Astrocyte of the cerebellum (primary cell): ENCODE data around the gene UBE2I.
A peak's percentile ranks its signal among the peaks of the same experiment; 100 is the strongest.

Source experiments
- DNase-seq: peaks from one replicate; pipeline ENCODE4 v3.0.0-alpha.2; 2011; ENCODE audit warnings: low read depth
- H3K4me3 ChIP-seq: 2 replicates; pipeline ENCODE4 v1.5.1; 2011; ENCODE audit warnings: mild to moderate bottlenecking, low read depth, low read length, moderate library complexity
- in situ Hi-C: cut with HindIII; loops from 2 replicates; pipeline ENCODE4 v1.10.0; 2017; ENCODE audit warnings: low sequenced_read_pairs
- TF ChIP-seq, protein P1 (sequence below): IDR thresholded peaks from 2 replicates; pipeline ENCODE4 v1.5.1; 2012; ENCODE audit warnings: low read length, low read depth, moderate library complexity, mild to moderate bottlenecking; ENCODE audit errors: missing control alignments

UBE2I gene

DNA sequence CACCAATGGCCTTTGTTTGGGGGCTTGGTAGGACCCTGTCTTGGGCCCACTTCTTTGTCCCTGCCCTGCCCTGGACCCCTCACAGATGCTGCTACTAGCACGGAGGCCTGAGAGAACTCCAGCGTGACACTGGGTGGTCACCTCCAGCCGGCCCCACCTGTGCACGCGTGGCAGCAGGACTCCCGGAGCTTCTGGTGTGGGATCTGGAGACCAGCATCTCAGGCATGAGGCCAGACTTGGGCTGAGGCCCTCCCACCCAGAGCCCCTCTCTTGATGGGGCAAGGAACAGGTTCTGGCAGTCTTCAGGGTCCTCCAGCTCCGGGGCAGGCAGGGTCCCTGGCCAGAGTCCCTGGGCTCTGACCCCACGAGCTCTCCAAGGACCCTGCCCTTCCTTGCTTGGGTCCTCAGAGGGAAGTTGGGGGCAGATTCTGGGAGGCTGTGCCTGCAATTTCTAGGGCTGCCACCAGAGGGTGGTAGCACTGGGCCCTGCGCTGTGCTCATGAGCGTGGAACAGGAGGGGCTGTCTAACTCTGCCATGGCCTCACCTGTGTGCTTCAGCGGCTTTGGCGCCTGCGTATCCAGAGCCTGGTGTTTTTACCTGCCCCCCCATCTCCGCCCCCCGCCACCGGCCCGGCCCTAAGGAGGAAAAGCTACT lies 21.0 kb downstream of the UBE2I start:
- DNase-seq, result no peak
- in situ Hi-C loops, result no loop called here
- TF ChIP-seq, protein P1, sequence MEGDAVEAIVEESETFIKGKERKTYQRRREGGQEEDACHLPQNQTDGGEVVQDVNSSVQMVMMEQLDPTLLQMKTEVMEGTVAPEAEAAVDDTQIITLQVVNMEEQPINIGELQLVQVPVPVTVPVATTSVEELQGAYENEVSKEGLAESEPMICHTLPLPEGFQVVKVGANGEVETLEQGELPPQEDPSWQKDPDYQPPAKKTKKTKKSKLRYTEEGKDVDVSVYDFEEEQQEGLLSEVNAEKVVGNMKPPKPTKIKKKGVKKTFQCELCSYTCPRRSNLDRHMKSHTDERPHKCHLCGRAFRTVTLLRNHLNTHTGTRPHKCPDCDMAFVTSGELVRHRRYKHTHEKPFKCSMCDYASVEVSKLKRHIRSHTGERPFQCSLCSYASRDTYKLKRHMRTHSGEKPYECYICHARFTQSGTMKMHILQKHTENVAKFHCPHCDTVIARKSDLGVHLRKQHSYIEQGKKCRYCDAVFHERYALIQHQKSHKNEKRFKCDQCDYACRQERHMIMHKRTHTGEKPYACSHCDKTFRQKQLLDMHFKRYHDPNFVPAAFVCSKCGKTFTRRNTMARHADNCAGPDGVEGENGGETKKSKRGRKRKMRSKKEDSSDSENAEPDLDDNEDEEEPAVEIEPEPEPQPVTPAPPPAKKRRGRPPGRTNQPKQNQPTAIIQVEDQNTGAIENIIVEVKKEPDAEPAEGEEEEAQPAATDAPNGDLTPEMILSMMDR, result peak; percentile 36
- no peak overlapping the region for H3K4me3 ChIP-seq

DNA sequence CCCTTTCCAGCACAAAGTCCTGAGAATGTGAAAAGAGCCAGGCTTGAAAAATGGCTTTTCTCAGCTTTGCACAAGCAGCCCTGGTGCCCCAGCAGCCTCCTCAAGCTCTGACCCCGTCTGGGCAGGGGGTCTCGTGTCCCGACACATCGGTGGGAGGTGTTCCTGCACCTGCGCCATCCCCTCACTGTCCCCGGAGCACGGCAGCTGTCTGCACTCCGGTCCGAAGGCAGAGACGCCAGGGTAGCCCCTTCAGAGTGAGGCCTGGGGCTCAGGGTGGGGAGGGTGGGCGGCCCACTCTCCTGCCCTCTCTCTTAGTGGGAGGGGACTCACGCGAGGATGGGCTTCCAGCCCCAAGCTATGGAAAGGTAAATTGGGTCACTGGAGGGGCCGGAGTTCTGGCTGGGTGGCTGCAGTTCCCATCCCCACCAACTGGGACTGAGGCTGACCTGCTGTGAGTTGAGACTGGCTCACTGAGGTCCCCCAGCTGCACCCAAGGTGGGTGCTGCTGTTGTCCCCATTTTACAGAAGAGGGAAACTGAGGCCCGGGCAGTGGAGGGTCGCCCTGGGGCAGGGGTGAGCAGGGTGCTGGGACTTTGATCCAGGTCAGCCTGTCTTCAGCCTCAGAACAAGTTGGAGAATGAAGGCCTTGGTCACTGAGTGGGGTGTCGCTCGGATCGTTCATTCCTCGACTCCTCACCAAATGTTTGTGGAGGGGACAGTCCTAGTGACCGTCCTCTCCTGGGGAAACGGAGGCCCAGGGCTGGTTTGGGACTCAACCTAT lies 21.7 kb downstream of the UBE2I start:
- in situ Hi-C loops, result no loop called here
- TF ChIP-seq, protein P1, result no peak
- DNase-seq, result no peak
- no peak overlapping the region for H3K4me3 ChIP-seq

DNA sequence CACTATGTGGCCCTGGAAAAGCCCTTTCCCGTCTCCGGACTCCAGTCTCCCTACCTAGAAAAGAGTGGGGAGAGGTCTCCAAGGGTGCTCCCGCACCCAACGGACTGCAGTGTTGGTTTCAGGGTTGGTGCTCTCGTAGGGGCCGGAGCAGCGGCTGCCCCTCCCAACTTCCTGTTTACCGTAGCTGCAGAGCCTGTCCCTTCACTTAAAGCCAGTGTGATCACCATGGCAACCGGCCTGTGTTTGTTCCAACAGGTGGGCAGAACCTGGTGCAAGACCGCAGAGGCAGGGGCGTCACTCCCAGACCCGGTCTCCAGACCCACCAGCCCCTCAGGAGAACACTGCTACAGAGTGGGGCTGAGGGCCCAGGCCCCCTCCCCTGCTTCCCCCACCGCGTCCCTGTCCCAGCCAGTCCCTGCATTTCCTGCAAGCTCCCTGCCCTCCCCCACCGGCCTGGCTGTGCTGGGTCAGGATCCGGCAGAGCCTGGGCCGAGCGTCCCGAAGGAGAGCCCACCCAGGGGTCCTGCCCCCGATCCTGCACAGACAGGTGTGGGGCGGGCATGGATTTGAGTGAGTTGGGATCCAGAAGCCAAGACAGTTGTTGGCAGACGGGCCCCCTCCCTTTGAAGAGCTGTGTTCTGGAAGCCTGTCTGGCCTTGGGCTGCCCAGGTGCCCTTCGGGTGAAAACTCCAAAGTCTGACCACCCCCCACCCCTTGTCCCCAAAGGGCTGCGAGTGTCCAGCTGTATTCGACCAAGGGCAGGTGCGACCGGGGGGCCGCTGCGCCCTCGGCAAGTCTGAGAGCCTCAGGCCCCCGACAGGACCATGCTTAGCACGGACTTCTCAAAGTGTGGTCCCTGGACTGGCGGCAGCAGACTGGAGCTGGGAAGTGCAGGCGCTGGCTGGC lies 22.5 kb downstream of the UBE2I start:
- DNase-seq, result peak; percentile 11

DNA sequence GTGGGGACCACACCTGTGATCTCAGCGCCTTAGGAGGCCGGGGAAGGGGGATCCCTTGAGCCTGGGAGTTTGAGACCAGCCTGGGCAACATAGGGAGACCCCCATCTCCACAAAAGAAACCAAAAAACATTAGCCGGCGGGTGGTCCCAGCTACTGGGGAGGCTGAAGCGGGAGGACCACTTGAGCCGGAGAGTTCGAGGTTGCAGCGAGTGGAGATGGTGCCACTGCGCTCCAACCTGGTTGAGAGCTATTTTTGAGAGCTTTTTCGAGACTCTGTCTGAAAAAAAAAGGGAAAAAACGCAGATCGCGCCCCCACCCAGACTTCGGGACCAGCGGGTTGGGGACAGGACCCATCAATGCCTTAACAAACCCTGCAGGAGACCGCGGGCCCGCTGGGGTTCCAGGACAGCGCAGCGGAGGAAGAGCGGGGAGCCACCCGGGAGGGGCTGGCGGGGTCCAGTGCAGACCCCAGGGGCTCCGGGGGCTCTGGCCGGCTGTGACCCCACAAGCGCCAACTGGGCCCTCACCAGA lies 23.2 kb downstream of the UBE2I start:
- no peak for DNase-seq
- in situ Hi-C loops, result no loop called here
- TF ChIP-seq, protein P1, result no peak
- no peak overlapping the region for H3K4me3 ChIP-seq

More for the DNA sequence above, 22.5 kb downstream of the UBE2I start:
- TF ChIP-seq, protein P1, result no peak
- H3K4me3 ChIP-seq, result no peak overlapping the region
- in situ Hi-C loops, result no loop called here

DNA sequence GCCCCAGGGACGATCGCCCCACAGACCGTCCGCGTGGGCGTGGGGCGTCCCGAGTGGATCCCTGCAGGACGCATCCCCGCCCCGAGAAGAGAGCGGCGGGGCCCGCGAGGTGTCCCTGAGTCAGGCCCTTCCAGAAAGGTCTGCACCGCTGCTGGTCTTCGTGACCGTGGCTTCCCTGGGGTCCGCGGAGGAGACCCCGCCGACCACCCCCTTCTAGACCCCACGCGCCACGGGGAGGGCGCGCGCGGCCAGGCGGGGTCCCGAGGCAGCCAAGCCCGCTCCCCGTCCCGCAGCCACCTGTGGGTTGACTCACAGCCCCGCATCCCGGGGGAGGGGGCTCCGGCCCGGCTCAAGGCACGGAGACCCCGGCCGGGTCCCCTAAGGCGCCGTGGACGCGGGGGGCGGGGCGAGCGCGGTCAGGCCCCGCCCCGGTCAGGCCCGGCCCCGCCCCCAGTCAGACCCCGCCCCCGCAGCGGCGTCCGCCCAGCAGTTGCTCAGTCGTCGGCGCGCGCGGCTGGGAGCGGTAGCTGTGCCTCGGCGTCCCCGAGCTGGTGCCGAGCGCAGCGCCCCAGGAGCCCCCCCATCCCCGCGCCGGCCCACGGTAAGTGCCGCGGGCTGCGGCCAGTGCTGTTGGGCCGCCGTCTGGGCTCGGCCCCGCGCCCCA lies 23.8 kb downstream of the UBE2I start, which contains the start of gene BAIAP3:
Gene BAIAP3, plus strand, starts transcription at position 497 of the 664 bp plus-strand sequence. CDS start 4,905 bp downstream, outside the sequence.
- TF ChIP-seq, protein P1, result no peak
- in situ Hi-C loops, result no loop called here
- DNase-seq, result no peak
- H3K4me3 ChIP-seq, result no peak within 1 kb of the TSS
